Endothelial cell of umbilical vein (primary cell): ENCODE data around the gene ZDHHC20. TPM values are rescaled to one million over a fixed set of nuclear protein-coding genes. Genes with fewer than 3 reads are reported as not detected.

Experiments used
- BruUV-seq: library from RNA; stranded (reverse); fragments of 400-500 nt; replicated peaks from 2 replicates; lab custom pipeline; 2021; lab: Mats Ljungman, UMichigan
- CTCF ChIA-PET: fragments of 300-600, 350-600 bp; sonication (Branson Sonifier 250); formaldehyde crosslinking; loops from one replicate; lab custom pipeline; 2021; ENCODE audit warnings: antibody characterized with exemption, inconsistent platforms; lab: Charles Lee
- POLR2A ChIA-PET: fragments of 300-600, 350-600 bp; sonication (Branson Sonifier 250); formaldehyde crosslinking; loops from one replicate; lab custom pipeline; 2021; ENCODE audit warnings: antibody characterized with exemption, inconsistent platforms; lab: Charles Lee
- DNase-seq: peaks from one replicate; pipeline ENCODE4 v3.0.0-alpha.2; 2011; ENCODE audit warnings: low read depth, low spot score
- FAIRE-seq: peaks from 2 replicates; lab custom pipeline; 2011; peaks lifted over from hg19 to GRCh38; lab: Jason Lieb, UNC
- H2AFZ ChIP-seq: 2 replicates; pipeline ENCODE4 v1.6.0; 2012; ENCODE audit warnings: low read depth, low read length, control low read depth, inconsistent platforms
- H3K27ac ChIP-seq: 2 replicates; pipeline ENCODE4 v1.5.1; 2011; ENCODE audit warnings: low read depth, mild to moderate bottlenecking, control low read depth, low read length, moderate library complexity; ENCODE audit not compliant: insufficient read depth
- H3K27me3 ChIP-seq, 2 experiments: 2 replicates each; pipeline versions ENCODE4 v1.6.0 to v1.6.1; 2011; ENCODE audit warnings: low read length in 2 of 2, mixed read lengths in 1 of 2; ENCODE audit not compliant: control insufficient read depth in 2 of 2, insufficient read depth in 2 of 2
- H3K36me3 ChIP-seq, 2 experiments: 2 replicates in 1 of 2; 3 replicates in 1 of 2; pipeline ENCODE4 v1.5.1; 2011; ENCODE audit warnings: low read length in 2 of 2, mild to moderate bottlenecking in 1 of 2, moderate library complexity in 1 of 2; ENCODE audit not compliant: control insufficient read depth in 2 of 2, insufficient read depth in 2 of 2; ENCODE audit errors: extremely low read depth in 1 of 2
- H3K4me1 ChIP-seq: 3 replicates; pipeline ENCODE4 v1.5.1; 2011; ENCODE audit warnings: mild to moderate bottlenecking, low read length; ENCODE audit not compliant: control insufficient read depth, insufficient read depth; ENCODE audit errors: extremely low read depth
- H3K4me2 ChIP-seq: 2 replicates; pipeline ENCODE4 v1.6.1; 2011; ENCODE audit warnings: low read length, control low read depth, mixed read lengths; ENCODE audit not compliant: insufficient read depth
- H3K4me3 ChIP-seq, 3 experiments: fragments of 200-600 bp in 1 of 3; sonication (generic), shearing (Covaris generic) in 1 of 3; replicated peaks in 1 of 3; 2 replicates each; pipeline ENCODE4 v1.5.1; 2011 to 2016; ENCODE audit warnings: control low read depth in 3 of 3, low read length in 3 of 3, mild to moderate bottlenecking in 2 of 3, inconsistent platforms in 1 of 3, low read depth in 1 of 3, moderate library complexity in 1 of 3; ENCODE audit not compliant: insufficient read depth in 1 of 3
- H3K79me2 ChIP-seq: 2 replicates; pipeline ENCODE4 v1.6.0; 2012; ENCODE audit warnings: low read length, inconsistent platforms; ENCODE audit not compliant: control insufficient read depth, insufficient read depth
- H3K9ac ChIP-seq: replicated peaks from 2 replicates; pipeline ENCODE3; 2011; ENCODE audit warnings: low read length, control low read depth; ENCODE audit not compliant: insufficient read depth; ENCODE audit errors: extremely low read depth
- H3K9me1 ChIP-seq: replicated peaks from 3 replicates; pipeline ENCODE4 v1.6.0; 2011; ENCODE audit warnings: mild to moderate bottlenecking, low read length; ENCODE audit not compliant: control insufficient read depth, insufficient read depth; ENCODE audit errors: extremely low read depth
- H3K9me3 ChIP-seq: replicated peaks from 2 replicates; pipeline ENCODE4 v1.5.1; 2012; ENCODE audit warnings: low read length, inconsistent platforms; ENCODE audit not compliant: control insufficient read depth, insufficient read depth
- H4K20me1 ChIP-seq: replicated peaks from 2 replicates; pipeline ENCODE3; 2011; ENCODE audit warnings: mild to moderate bottlenecking, low read length; ENCODE audit not compliant: control insufficient read depth, insufficient read depth; ENCODE audit errors: extremely low read depth
- EZH2 ChIP-seq: IDR thresholded peaks from 2 replicates; pipeline ENCODE4 v1.6.1; 2012; ENCODE audit warnings: borderline replicate concordance, low read depth, mild to moderate bottlenecking, moderate library complexity, low read length, inconsistent platforms; ENCODE audit not compliant: severe bottlenecking
- FOS ChIP-seq: IDR thresholded peaks from 2 replicates; pipeline ENCODE4 v1.6.1; 2011; ENCODE audit warnings: mild to moderate bottlenecking, low read length, moderate library complexity, borderline replicate concordance; ENCODE audit not compliant: insufficient read depth
- JUN ChIP-seq: IDR thresholded peaks from 2 replicates; pipeline ENCODE4 v1.6.1; 2011; ENCODE audit warnings: borderline replicate concordance, low read depth; ENCODE audit not compliant: insufficient read length, insufficient read depth
- MYC ChIP-seq: IDR thresholded peaks from one replicate; pipeline ENCODE4 v1.6.1; 2011; ENCODE audit warnings: mild to moderate bottlenecking, low read depth, low read length
- POLR2A ChIP-seq: IDR thresholded peaks from 2 replicates; pipeline ENCODE4 v1.6.1; 2012; ENCODE audit warnings: low read depth, mild to moderate bottlenecking, control low read depth, low read length
- POLR2AphosphoS5 ChIP-seq: IDR thresholded peaks from 2 replicates; pipeline ENCODE4 v1.6.1; 2012; ENCODE audit warnings: low read depth, mild to moderate bottlenecking, control low read depth, low read length, moderate library complexity; ENCODE audit not compliant: insufficient read depth
- dilution Hi-C: fragments of 300-500 bp; cut with MboI; formaldehyde crosslinking; loops from one replicate; pipeline ENCODE4 v1.15.0; 2019; ENCODE audit warnings: low sequenced_read_pairs; ENCODE audit not compliant: extremely low pct_ligation_motif_present
- intact Hi-C: fragments of 100-400 bp; cut with micrococcal nuclease; formaldehyde crosslinking; loops from one replicate; pipeline ENCODE4 v1.10.0; 2022
- polyA plus RNA-seq, 4 experiments: library from polyadenylated mRNA; depleted of rRNA in 3 of 4; stranded (reverse) in 3 of 4; unstranded in 1 of 4; fragments of >200 nt; gene quantifications; 2 replicates each; pipeline versions ENCODE4 v1.2.1 to v1.2.3, GENCODE V29; 2011 to 2012; ENCODE audit warnings: missing spikeins in 1 of 4
- total RNA-seq: library from RNA; stranded (reverse); gene quantifications from 2 replicates; pipeline ENCODE4 v1.2.3, GENCODE V29; 2021
- TF ChIP-seq, protein P1 (sequence below): IDR thresholded peaks from 2 replicates; pipeline ENCODE4 v1.6.1; 2011; ENCODE audit not compliant: insufficient read depth, insufficient read length
- TF ChIP-seq, protein P2 (sequence below), 2 donors: IDR thresholded peaks; 1 replicate in 1 of 2; 2 replicates in 1 of 2; pipeline ENCODE4 v1.5.1; 2011; ENCODE audit warnings: low read length in 2 of 2, mild to moderate bottlenecking in 2 of 2, moderate library complexity in 2 of 2, control low read depth in 1 of 2, inconsistent platforms in 1 of 2, low read depth in 1 of 2; ENCODE audit not compliant: insufficient read depth in 1 of 2; ENCODE audit errors: extremely low read depth in 1 of 2

The ZDHHC20 gene
- total and polyA plus RNA-seq, 2 donors (not counting 3 experiments of a cell fraction or from before 2014, with no cell fraction given): 22.1 to 59.4 TPM

DNA sequence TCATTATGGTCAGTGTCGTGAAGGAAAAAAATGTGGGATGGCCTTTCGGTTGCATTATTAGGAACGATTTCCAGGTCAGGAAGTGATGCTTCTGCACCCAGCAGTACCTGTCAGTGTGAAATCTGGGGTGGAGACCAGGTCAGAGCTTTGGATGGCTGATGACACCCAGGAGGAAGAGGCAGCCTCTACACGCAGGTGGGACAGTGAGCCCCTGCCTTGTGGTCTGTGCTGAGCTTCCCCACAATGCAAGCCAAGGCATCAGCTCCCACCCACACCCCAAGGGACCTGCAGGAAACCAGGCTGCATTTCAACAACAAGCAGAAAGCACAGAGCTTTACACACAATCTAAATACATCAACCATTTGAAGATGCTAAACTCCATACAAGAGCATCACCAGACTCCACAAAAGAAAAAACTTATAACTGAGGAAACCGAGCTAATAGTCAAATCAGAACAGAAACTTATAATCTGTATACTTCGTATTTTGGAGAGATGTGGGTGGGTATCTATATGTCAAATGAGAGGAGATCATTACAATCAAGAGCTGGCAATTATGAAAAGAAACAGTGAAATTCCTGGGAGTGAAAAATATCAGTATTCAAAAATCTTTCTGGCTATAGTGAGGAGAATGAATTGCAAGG, 130.1 kb downstream of the ZDHHC20 start:
- ChIA-PET POLR2A (no interaction called here), CTCF (interaction anchor here (1.3 kb wide), 1 partner anchor 31 kb away, joined by 3 read pairs; no protein-coding TSS in a partner anchor)
- dilution Hi-C loops: no loop called here

More for the DNA sequence above, 130.1 kb downstream of the ZDHHC20 start:
- Histone ChIP-seq H4K20me1 (no peaks in the 10 kb centered on the region), H3K4me3 (no peak overlapping the region), H3K9me3 (no peaks in the 10 kb centered on the region), H3K27ac (no peak overlapping the region), H3K4me2 (no peak overlapping the region), H2AFZ (no peak overlapping the region), H3K9me1 (no peaks in the 10 kb centered on the region), H3K27me3 (peaks cover 2% of the 10 kb centered on the region in 2 experiments), H3K4me1 (peaks cover 7% of the 10 kb centered on the region), H3K36me3 (no peaks in the 10 kb centered on the region), H3K9ac (no peak overlapping the region), H3K79me2 (no peaks in the 10 kb centered on the region)
- TF ChIP-seq POLR2AphosphoS5: no peak
- no peak for TF ChIP-seq EZH2
- no peak for TF ChIP-seq JUN
- TF ChIP-seq, protein P1, sequence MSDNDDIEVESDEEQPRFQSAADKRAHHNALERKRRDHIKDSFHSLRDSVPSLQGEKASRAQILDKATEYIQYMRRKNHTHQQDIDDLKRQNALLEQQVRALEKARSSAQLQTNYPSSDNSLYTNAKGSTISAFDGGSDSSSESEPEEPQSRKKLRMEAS: no peak
- TF ChIP-seq, protein P2, sequence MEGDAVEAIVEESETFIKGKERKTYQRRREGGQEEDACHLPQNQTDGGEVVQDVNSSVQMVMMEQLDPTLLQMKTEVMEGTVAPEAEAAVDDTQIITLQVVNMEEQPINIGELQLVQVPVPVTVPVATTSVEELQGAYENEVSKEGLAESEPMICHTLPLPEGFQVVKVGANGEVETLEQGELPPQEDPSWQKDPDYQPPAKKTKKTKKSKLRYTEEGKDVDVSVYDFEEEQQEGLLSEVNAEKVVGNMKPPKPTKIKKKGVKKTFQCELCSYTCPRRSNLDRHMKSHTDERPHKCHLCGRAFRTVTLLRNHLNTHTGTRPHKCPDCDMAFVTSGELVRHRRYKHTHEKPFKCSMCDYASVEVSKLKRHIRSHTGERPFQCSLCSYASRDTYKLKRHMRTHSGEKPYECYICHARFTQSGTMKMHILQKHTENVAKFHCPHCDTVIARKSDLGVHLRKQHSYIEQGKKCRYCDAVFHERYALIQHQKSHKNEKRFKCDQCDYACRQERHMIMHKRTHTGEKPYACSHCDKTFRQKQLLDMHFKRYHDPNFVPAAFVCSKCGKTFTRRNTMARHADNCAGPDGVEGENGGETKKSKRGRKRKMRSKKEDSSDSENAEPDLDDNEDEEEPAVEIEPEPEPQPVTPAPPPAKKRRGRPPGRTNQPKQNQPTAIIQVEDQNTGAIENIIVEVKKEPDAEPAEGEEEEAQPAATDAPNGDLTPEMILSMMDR (IDR thresholded peaks at IDR 0.05; ENCODE audit: extremely low read depth in 1 of 2, insufficient read depth in 1 of 2, low read depth in 1 of 2, low read length in 2 of 2): no peak
- TF ChIP-seq FOS: no peak
- no peak for TF ChIP-seq MYC
- TF ChIP-seq POLR2A: no peak
- intact Hi-C loops: no loop called here
- no peak for FAIRE-seq
- DNase-seq: no peak
- no TSS peak for BruUV-seq
